Urothelium cell line (cell line): ENCODE results near the gene EXOC6.

Source experiments
- DNase-seq: peaks from one replicate; pipeline ENCODE4 v3.0.0; 2011; ENCODE audit warnings: low spot score, mixed read lengths
- FAIRE-seq: peaks from 2 replicates; lab custom pipeline; 2011; peaks lifted over from hg19 to GRCh38; lab: Jason Lieb, UNC

The EXOC6 gene

DNA sequence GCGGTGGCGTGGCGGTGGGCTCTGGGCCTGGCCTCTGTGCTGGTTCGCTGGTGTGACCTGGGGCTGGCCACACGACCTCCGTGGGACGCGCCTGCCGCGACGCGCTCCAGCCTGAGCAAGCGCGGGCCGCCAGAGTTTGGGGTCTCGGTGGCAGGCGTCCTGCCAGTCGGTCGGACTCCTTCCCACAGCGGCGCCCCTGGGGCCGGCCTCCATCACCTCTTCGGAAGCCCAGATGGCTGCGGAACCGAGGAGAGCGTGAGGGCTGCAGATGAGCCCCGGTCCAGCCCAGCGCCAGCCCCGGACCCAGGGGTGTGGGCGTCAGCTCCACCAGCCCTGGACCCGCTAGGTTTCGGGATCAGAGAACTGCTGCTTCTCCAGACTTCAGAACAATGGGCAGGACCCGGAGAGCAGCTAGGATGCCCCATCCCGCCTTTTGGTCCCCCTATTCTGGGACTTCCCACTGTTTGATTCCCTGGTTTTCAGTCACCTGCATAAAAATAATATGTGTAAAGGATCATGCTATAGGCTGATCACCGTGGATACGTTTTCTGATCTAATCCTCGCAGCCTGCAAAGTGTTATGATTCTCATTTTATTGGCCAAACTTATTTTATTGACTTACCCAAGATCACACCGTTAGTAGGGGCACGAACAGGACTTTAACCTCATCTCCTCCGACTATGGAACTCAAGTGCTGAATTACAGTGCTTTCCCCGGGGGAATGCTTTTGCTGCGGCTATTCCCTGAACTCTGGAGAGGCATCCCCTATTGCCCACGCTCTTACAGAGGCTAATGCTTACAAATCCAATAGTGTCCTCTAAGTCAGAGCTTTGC is 215.0 kb downstream of the EXOC6 start:
- DNase-seq (no peak), FAIRE-seq (no peak)

DNA sequence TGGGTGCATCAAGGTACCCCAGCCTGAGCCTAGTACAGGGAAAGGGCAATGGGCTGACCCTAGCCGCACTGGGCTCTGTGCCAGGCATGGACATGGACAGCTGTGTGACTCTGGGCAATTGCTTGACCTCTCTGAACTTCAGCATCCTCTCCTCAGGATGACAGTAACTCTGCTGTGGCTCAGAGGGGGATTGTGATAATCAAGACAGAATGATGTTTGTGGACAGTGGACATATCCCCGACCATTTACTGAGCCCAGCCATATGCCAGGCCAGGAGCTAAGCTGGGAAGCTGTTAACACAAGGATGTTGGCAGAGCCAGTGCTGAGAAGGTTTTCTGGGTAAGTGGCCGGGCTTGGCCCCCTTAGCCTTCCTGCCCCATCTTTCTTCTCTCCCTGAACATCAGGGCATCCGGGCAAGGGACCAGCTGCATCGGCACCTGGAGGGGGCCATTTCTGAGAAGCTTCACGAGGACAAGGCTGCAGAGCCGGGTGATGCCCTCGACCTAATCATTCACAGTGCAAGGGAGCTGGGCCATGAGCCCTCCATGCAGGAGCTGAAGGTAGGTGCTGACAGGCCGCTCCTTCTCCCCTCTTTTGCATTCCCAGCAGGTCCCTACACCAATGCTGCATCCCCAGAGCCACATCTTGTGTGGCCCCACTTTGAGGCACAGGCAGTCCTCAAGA is 215.8 kb downstream of the EXOC6 start:
- FAIRE-seq (no peak), DNase-seq (no peak)

DNA sequence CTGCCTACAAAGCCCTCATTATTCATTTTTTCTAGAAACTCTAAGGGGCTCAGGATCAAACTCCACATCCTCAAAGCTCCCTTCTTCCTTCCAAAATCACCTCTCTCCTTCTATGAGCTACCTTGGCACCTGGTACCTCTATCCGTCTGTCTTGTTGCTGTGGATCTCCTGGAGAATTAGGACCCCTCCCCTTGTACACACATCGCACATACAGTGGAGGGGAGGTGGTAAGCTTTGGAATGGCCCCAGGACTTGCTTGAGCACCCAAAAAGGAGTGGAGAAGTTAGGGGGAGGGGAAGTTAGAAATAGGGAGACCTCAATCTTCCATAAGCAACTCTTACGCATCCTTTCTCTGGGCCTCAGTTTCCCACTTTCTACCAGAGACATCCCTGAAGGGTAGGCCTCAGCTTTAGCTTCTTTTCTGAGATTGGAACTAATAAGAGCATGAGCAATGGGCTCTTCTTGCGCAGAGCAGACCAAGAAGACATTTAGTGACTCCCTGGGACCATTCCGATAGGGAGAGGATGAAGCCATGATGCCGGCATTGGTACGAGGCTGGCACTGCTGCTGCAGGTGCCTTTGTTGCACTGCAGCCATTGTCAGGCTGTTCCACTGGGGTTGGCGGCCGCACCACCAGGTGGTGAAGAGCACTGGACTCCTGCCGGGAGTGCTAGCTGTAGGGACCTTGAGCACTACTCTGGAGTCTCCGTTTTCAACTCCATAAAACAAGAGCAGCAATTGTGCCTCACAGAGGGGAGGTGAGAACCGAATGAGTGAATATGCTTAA is 216.7 kb downstream of the EXOC6 start:
- no peak for FAIRE-seq
- no peak for DNase-seq

DNA sequence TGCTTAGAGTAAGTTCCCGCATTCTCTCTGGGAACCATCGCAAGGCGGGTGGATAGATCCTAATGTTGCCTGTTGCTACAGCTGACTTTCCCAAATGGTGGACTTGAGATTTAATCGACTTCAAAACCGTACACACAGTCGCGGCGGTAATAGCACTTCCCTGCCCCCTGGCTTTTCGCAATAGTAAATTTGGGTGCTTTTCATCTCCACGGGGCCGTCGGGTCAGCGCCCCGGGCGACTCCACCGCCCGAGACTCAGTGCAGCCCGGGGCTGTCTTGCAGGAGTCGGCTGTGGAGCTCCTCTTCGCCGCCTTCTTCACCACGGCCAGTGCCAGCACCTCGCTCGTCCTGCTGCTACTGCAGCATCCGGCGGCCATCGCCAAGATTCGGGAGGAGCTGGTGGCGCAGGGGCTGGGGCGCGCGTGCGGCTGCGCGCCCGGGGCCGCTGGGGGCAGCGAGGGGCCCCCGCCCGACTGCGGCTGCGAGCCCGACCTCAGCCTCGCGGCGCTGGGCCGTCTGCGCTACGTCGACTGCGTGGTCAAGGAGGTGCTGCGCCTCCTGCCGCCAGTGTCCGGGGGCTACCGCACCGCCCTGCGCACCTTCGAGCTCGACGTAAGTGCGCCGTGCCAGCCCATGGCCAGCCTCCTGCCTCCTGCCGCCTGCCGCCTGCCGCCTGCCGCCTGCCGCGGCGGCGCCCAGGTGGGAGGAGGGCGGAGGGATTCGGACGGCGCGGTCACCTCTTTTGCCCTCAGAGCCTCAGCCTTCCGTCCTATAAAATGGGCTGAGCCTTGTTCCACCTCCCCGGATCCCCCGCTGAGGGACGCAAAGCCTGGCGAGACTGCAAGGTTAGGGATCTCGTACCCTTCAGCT is 217.6 kb downstream of the EXOC6 start:
- no peak for FAIRE-seq
- no peak for DNase-seq

DNA sequence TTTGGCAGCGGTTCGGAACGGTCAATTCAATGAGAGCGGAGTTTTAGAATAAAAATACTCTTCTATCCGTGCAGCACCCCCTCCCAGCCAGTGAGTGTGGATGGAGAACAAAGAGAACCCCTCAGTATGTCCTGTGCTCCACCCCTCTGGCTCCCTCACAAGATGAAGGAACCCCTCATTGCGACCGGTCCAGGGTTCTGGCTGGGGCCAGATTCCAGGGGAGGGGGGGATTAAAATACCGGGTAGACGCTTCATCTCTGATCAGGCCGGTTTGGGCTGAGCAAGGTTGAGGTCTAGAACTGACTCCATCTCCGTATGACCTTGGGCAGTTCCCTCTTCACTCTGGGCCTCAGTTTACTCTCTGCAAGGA is 218.2 kb downstream of the EXOC6 start:
- no peak for FAIRE-seq
- no peak for DNase-seq

DNA sequence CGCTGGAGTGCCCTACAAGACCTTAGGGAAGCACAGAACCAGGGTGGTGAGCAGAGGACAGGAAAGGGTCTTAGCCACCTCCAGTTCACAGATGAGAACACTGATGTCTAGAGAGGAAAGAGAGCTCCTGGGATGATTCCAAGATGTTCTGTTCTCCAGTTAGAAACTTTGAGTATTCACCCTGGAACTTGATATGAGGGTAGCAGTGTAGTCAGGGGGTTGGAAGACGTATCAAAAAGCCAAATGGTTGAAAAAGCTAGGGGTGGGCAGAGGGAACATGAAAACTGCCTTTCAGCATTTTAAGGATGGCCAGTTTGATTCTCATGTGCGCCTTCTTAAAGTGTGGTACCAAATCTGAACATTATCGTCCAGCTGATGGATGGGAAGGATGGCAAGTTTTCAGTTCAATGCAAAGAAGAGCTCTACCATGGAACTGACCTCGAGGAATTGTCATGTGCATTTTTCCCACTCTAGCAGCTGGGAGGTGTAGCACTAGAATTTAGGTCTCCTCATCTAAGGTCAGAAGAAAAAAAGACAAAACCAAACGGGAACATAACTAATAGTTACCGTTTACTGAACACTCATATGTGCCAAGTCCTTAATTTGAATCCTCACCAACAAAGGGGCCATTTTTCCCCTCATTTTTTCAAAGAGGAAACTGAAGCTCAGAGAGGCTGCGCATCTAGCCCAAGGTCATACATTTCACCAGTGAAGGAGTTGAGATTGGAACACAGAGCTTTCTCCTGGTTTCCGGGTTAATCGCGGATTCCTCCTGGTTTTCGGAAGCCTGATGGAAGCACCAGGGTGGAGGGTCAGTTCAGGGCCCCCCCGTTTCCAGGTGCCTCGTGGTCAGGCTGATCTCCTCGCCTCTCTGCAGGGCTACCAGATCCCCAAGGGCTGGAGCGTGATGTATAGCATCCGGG is 219.4 kb downstream of the EXOC6 start:
- DNase-seq (no peak), FAIRE-seq (no peak)

DNA sequence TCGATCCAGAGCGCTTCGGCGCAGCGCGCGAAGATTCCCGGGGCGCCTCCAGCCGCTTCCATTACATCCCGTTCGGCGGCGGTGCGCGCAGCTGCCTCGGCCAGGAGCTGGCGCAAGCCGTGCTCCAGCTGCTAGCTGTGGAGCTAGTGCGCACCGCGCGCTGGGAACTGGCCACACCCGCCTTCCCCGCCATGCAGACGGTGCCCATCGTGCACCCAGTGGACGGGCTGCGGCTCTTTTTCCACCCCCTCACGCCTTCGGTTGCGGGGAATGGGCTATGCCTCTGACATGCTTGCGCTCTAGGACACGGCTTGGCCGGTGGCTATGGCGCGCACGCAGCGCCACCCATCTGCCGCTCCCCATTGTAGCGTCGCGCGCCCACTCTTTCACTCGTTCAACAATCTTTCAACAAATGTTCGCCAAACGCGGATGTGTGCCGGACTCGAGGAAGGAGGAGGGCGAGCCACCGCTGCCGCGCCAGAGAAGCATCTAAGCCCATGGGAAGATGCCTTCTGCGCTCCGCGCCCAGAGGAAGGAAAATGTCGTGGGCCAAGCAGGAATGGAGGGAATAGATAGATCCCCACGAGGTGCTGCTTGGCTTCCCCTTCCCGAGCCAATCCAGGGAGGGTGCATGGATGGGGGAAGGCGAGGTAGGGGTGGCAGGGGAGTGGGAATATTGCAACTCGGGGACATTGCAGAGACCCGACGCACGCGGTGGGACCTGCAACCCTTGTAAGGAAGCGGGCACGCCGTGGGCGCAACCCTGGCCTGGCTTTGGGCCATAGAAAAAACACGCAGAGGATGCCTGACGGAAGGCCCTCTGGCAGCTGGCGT is 220.3 kb downstream of the EXOC6 start:
- no peak for FAIRE-seq
- DNase-seq: no peak

DNA sequence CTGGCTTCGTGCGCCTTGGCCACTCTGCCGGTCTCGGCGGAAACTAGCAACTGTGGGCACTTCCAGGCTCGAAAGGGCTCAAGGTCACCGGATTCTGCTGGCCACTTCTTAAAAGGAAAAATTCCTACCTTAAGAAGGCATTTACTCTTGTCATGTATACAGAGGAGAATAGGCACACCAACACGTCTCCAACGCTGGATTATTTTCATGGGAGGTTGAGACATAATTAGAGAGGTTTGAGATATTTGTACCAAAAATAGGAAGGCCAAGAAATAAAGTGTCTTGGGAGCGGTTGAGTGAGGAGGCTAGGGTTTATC is 220.9 kb downstream of the EXOC6 start:
- DNase-seq (no peak), FAIRE-seq (no peak)

DNA sequence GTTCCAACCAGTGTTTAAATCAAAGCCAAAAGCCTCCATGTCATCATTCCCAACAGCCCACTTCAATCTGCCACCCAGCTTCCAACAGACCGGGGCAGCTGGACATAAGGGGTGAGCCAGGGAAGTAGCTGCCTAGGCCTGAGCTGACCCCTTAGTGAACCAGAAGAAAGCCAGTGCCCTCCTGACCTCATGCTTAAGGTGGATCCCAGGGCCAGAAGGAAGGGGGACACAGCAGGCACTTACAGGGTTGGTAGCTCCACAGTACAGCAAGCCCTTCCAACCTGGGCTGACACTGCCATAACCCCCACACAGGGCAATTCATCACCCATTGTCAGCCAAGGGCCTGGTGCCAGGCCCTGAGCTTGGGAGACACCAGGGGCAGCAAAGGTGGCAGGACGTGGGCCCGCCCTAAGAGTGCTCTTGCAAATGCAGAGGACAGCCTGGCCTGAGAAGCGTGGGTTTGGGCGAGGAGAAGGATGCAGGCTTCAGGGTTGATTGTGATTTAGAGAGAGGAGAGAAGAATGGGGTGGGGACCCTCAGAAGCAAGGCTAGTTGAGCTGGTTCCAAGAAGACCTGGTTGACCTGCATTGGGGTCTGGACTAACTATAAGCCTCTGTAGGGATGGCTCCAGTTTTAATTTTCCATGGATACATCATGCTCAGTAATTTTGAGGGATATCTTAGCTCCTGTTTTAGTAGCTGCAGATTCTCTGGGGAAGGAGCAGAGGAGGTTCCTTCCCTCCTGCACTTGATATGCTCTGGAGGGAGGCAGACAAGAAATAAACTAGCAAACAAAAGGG is 222.3 kb downstream of the EXOC6 start:
- FAIRE-seq: no peak
- DNase-seq: no peak

DNA sequence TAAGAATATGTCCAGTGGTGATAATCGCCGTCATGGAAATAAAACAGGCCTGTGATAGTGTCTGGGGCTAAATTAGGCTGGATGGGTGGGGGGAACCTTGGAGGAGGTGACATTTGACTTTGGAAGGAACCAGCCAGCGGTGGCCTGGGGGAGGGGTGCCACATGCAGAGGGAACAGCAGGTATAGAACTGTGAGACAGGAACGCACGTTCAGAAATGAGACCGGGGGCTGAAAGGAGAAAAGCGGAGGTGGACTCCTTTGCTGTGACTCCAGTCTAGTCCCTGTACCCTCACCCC is 222.8 kb downstream of the EXOC6 start:
- DNase-seq (no peak), FAIRE-seq (no peak)

DNA sequence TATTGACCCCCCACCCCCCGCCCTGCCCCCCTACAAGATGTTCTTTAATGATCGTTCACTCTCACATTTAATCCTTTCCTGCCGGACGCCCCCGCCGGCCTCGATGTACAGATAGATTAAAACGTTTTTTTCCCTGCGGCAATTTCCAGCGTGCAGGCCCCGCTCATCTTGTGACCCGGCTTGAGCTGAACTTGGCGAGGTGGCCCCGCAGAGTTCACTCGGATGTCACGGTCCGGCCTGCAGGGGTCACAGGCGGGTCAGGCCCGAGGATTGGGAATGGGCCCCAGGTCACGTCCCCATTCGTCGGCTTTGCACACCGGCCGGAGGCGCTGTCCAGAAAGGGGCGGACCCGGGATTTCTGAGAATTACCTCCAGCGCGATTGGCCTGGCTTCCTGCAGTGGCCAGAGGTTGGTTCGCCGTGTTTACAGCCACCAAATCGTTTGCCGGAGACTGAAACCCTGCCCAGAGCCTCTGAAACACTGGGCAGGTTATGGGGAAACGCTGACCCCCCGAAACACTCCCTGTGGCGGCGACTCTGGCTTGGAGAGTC is 223.4 kb downstream of the EXOC6 start:
- DNase-seq (no peak), FAIRE-seq (no peak)

DNA sequence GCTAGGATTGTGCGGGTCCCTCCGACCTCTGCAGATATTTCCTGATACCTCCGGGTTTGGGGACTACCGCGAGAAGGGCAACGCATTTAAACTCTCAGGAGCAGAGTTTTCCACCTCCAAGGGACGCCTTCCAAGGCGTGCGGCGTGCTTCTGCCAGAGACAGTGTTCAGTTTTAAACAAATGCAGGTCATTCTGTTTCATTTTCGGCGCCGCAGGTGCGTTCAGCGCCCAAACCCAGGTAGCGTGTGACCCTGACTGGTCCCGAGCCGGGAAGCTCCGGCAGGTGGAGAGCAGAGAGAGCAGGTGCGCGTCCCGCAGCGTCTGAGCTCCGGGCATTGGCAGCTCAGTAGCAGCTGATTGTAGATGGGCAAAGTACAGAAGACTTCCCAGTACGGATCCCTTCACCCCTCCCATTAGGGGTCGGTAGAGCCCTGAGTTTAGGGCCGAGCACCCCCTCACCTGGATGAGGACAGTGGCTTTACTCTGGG is 223.9 kb downstream of the EXOC6 start:
- FAIRE-seq (no peak), DNase-seq (no peak)

DNA sequence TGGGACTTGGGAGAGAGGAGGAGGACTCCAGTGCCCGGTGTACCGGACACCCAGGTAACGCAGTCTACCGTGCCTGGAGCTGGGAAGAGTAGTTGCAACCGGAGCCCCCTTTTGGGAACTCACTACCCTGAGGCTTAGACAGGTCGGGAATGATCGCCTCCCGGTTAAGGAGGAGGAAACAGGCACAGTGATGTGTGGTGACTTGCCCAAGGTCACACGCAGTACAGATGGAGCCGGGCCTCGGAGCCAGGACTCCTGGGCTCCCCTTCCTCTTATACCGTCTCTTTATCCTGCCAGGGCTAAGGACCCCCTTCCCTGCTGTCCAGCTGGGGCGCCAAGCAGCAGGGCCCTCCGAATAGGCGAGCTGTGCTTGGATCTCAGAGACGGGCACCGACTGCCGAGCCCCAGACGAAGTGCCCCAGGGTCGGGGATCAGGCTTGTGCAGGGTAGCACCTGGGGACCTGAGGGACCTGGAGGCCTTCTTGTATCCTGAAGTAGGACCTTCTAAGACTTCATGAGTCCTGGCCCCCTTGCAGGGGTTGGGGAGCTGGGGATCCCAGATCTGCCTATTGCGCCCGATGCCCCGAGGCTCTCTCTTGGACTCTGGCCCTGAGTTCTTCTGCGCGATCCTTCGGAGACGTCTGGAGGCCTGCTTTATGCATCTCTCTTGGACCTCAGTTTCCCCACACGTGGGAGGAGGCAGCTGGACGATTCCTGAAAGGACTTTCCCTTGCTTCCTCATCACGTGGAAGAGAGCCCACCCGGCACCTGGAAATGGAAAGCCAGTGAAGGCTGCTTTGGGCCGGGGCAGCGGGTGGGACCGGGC is 224.6 kb downstream of the EXOC6 start:
- DNase-seq: no peak
- FAIRE-seq: no peak

DNA sequence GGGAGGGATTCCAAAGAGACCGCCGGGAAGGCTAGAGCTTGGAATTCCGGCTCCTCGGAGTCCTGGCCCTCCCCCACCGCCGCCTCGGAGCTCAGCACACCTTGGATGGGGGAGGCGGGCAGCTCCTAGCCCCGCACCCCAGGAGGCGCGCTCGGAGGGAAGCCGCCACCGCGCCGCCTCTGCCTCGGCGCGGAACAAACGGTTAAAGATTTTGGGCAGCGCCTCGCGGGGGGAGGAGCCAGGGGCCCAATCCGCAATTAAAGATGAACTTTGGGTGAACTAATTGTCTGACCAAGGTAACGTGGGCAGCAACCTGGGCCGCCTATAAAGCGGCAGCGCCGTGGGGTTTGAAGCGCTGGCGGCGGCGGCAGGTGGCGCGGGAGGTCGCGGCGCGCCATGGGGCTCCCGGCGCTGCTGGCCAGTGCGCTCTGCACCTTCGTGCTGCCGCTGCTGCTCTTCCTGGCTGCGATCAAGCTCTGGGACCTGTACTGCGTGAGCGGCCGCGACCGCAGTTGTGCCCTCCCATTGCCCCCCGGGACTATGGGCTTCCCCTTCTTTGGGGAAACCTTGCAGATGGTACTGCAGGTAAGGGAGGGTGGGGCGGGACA is 225.3 kb downstream of the EXOC6 start, which contains the start of gene CYP26A1:
CYP26A1 (plus strand) TSS at position 355 of the 608 bp plus-strand sequence; CDS start at position 397, 42 bp downstream.
- no peak for DNase-seq
- no peak for FAIRE-seq

DNA sequence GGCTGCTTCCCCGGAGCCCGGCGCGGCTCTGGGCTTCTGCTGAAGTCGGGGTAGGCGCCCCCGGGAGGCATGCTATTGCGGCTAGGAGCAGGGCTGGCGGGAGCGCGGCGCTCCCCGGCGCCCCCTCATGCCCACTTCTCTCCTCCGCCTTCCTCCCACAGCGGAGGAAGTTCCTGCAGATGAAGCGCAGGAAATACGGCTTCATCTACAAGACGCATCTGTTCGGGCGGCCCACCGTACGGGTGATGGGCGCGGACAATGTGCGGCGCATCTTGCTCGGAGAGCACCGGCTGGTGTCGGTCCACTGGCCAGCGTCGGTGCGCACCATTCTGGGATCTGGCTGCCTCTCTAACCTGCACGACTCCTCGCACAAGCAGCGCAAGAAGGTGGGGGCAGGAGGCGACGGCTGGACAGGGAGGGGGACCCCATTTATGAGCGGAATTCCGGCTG is 225.9 kb downstream of the EXOC6 start:
- DNase-seq (no peak), FAIRE-seq (no peak)

DNA sequence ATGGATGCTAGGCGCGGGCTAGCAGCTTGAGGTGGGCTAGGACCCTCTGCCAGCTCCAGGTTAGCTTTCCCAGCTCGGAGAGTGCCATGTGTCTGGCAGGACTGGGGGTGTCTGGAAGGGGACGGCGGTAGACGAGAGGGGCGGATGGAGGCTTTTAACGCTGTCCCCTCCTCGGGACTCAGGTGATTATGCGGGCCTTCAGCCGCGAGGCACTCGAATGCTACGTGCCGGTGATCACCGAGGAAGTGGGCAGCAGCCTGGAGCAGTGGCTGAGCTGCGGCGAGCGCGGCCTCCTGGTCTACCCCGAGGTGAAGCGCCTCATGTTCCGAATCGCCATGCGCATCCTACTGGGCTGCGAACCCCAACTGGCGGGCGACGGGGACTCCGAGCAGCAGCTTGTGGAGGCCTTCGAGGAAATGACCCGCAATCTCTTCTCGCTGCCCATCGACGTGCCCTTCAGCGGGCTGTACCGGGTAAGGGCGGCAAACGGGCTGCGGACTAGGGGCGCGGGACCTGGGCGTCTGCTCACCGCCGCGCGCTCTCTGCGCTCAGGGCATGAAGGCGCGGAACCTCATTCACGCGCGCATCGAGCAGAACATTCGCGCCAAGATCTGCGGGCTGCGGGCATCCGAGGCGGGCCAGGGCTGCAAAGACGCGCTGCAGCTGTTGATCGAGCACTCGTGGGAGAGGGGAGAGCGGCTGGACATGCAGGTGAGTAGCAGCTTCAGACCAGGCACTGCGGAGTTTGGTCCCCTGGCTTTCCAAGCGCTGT is 226.5 kb downstream of the EXOC6 start:
- DNase-seq: no peak
- no peak for FAIRE-seq
